HCT116 (cell line): ENCODE measurements around the gene RBBP9.

Source experiments
- REST ChIP-seq: IDR thresholded peaks from 2 replicates; pipeline ENCODE4 v1.6.1; 2012; ENCODE audit warnings: low read depth
- TF ChIP-seq, protein P1 (sequence below), 3 experiments: fragments of 200-600 bp in 1 of 3; sonication (generic) in 1 of 3; IDR thresholded peaks in 2 of 3; conservative IDR thresholded peaks in 1 of 3; 2 replicates each; pipeline ENCODE4 v1.5.1; 2012 to 2017; ENCODE audit warnings: low read depth in 2 of 3, low read length in 2 of 3, antibody characterized with exemption in 1 of 3, borderline replicate concordance in 1 of 3, control low read depth in 1 of 3, mild to moderate bottlenecking in 1 of 3, mixed read lengths in 1 of 3, mixed run types in 1 of 3, moderate library complexity in 1 of 3; ENCODE audit not compliant: insufficient read depth in 1 of 3

GRCh38 chr20:18465536-18466200, 31.4 kb downstream of the RBBP9 start:
- no peak for TF ChIP-seq REST
- TF ChIP-seq, protein P1, sequence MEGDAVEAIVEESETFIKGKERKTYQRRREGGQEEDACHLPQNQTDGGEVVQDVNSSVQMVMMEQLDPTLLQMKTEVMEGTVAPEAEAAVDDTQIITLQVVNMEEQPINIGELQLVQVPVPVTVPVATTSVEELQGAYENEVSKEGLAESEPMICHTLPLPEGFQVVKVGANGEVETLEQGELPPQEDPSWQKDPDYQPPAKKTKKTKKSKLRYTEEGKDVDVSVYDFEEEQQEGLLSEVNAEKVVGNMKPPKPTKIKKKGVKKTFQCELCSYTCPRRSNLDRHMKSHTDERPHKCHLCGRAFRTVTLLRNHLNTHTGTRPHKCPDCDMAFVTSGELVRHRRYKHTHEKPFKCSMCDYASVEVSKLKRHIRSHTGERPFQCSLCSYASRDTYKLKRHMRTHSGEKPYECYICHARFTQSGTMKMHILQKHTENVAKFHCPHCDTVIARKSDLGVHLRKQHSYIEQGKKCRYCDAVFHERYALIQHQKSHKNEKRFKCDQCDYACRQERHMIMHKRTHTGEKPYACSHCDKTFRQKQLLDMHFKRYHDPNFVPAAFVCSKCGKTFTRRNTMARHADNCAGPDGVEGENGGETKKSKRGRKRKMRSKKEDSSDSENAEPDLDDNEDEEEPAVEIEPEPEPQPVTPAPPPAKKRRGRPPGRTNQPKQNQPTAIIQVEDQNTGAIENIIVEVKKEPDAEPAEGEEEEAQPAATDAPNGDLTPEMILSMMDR (IDR thresholded peaks at IDR 0.05 in 2 of 3, conservative IDR thresholded peaks at IDR 0.05 in 1 of 3; ENCODE audit: borderline replicate concordance in 1 of 3, insufficient read depth in 1 of 3, low read depth in 2 of 3, low read length in 2 of 3): no peak
